ENCODE data around the gene TUBAL3.

TUBAL3 gene

DNA sequence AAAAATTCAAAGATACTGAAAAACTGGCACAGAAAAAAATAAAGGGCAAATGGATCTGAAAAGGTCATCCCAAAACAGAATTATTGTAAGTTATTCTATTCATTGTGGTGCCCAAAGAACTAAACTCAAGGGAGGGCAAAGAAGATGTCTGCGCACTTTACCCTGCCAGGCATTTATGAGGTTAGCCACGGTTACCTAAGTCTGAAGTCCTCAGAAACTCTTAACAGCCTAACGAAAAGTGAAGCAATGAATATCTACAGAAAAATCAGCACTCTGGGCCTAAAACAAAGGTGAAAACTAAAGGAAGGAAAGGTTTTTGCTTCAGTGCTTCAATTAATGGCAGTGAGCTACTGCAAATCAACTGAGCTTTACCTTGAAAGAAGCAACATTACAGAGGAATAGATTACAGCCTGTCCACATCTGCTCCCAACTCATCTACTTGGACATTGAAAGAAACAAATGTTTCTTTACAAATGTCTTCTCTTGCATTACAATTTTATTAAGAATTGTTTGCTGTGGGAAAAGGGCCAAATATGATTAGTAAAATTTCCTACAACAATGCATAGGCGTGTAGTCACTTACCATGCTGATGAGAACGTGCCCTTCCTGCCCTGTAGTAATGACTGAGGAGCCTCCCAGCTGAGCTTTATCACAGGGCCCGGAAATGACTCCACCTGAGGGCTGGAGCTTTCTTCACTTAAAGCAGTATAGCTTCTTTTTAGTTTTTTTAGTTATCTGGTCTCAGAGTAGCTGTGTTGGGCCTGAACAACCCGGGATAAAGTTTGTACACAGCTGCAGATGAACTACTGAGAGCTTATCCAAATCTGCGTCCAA lies at the start of gene TUBAL3:
TUBAL3 (minus strand) TSS at position 621 of the 834 bp plus-strand sequence; CDS start at position 585, 36 bp downstream.
- no peak for DNase-seq

GRCh38 chr10:5453749-5454489 lies 49.3 kb upstream of the TUBAL3 start:
- no peak for DNase-seq

DNA sequence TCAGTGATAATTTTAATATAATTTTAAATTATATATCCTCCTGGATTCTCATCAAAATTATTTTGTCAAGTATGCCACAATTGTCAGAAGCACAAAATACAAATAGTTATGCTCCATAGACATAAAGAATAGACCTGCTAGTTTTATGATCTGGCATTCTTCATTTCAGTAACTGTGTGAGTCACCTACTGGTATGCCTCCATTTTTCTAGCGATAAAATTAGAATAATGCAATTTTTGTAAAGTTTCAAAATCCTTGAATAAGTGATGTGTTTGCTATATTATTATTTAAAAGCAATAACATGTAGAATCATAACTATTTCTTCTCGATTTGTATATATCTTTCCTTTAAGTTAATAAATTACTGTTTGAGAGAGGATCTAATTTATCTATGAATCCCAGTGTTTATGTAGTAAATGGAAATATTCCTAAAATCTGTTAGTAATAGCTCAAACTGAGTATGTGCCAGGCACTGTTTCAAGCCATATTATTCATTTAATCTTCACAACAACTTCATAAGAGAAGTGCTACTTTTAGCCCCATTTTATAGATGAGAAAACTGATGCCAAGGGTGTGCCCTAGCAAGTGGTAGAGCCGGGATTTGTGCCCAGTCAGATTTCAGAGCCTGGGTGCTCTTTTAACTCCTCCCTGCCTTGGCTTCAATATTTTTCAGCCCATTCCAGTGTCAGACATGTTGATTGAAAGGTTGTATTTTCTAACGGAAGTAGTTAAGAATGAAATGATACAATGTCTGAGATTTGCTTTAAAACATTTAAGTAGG lies 46.2 kb upstream of the TUBAL3 start:
- no peak for DNase-seq

DNA sequence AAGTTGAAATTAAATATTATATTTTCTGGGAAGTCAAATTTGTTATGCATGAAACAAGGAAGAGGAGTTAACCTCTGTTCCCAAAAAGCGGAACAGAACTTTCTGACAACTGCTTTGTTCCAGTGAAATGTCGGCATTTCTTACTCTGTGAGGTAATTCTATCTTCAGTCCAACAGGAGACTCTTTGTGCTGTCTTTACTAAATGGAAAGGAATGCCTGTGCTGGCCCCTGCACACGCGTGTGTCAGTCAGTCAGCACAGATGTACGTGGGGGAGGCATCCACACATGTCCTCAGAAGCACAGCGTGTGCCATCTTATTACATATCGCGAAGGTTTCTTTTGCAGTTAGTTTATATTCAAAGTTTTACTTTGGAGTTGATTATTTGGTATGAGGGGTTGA lies 45.2 kb upstream of the TUBAL3 start:
- no peak for DNase-seq

DNA sequence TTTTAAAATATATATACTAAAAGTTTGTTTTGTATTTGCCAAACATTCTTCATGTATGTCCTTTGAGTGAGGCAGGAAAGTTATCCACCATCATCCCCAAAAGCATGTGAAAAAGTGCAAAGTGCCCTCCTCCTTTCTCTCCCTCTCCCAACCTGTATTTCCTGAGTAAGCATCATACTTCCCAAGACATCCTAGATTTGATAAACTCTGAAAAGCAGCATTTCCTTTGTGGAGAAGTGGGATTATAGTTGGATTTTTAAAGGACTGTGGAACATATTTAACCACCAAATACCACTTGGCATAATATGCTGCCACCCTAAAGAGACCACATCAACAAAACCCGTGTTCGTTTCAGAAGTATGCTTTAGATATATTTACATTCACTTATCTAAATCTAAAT lies 44.6 kb upstream of the TUBAL3 start:
- no peak for DNase-seq

- DNase-seq: no peak
These were observed 43.8 kb upstream of the TUBAL3 start for GRCh38 chr10:5448333-5449001.

DNA sequence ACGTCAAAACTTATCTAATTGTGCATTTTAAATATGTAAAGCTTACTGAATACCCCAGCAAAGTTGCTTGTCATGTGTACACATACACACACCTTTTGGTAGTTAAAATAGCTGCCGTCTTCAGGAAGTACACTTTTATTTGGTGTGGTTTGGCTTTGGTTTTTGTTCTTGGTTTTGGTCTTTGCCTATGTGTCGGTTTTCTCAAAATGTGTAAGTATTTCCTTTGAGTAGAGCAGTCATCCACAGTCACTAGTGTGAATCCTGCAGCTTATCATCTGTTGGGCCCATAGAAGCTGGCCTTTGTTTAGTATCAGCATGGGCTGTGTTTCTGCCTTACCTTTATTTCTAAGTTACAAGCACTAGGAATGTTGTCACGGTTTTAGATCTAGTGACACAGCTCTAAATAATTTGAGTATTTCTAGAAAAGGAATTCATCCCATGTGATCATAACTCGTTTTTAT lies 43.0 kb upstream of the TUBAL3 start:
- no peak for DNase-seq

DNA sequence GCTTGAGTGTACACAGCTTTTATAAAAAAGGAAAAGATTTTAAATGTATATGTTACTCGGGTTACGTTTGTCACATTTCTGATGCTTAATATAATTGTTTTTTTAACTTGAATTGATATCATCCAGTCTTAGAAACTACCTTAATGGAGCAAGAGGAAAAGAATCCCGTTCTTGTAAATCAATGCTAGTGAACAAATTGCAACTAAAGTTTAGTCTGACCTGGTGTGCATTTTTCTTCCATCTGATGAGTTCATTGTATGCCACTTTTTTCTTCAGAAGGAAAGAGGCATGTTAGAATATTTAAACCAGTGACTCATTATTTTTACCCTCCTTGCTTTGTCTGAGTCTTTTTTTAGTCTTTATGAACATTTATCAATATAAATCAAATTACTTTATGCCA lies 42.4 kb upstream of the TUBAL3 start:
- DNase-seq: no peak

GRCh38 chr10:5446390-5446926 lies 41.8 kb upstream of the TUBAL3 start:
- DNase-seq: peak; percentile 73

GRCh38 chr10:5445006-5445405 lies 40.4 kb upstream of the TUBAL3 start:
- DNase-seq: no peak

DNA sequence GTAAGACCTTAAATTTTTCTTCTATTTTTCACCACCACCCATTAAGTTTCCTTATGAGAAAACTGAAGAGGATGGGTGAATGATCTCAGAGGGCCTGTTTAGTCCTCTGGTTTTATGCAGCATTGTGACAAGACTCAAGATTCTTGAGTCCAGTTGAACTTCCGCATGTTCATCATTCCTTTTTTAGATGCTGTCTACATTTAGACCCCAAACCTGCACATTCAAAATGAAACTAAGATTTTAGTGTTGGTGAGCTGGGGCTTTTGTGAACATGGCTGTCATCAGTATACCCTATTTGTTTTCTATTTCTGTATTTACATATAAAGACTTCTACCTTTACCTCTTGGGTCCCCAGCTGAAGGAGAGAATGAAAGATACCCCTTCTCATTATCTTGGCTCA lies 38.8 kb upstream of the TUBAL3 start:
- no peak for DNase-seq

GRCh38 chr10:5442990-5443370 lies 38.4 kb upstream of the TUBAL3 start:
- DNase-seq: no peak

GRCh38 chr10:5442065-5442989 lies 37.7 kb upstream of the TUBAL3 start:
- no peak for DNase-seq

- no peak for DNase-seq
These were observed 36.5 kb upstream of the TUBAL3 start for GRCh38 chr10:5441106-5441505.

DNA sequence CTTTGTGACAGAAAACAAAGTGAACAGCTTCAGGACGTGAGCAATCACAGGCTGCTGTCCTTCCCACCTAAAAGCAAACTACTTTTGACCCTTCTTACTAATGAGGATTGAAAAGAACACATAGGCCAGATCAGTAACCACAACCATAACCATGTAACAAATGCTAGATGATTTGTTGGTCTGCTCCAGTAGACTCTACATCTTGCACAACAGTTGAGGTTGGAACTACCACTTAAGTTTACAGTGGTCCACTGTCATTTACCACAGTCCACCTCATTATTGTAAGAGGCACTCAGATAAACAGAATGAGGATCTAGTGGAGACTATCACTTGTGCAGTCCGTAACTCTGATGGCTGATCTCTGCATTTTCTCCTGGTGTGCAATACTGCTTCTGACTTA lies 35.6 kb upstream of the TUBAL3 start:
- no peak for DNase-seq

- no peak for DNase-seq
These were observed 30.7 kb upstream of the TUBAL3 start for GRCh38 chr10:5435328-5435727.

GRCh38 chr10:5434017-5434753 lies 29.6 kb upstream of the TUBAL3 start:
- DNase-seq: no peak

DNA sequence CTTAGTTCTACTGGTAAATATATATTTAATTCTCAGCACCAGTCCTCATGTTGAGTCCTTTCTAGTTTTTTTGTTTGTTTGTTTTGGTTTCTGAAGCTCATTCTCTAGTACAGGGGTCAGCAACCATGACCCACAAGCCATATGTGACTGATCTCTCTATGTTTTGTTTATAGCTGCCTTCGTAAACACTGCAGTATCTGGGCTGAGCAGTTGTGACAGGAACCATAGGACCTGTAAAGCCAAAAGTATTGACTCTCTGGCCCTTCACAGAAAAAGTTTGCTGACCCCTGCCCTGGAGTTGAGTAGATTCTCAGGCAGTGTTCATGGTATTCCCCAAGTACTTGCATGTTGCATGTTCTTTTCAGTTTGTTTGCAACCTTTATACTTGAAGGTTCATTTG lies 28.6 kb upstream of the TUBAL3 start:
- DNase-seq: no peak

GRCh38 chr10:5428133-5428532 lies 23.5 kb upstream of the TUBAL3 start:
- DNase-seq: no peak

DNA sequence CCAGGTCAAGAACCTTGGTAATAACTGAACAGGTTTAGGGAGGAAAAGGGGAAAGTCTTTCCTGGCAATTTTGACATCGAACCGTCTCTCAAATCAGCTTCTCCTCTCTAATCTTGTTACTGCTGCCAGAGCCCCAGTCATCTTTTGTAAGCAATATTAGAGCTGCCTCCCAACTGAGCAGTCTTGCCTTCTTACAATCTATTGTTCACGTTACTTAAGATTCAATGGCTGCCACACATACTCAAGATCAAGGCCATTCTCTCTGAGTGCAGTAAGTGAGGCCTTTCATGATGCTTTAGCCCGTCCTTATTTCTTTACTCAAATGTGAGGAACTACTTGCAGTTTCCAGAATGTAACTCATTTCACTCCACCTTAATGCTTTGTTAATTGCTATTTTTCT lies 20.1 kb upstream of the TUBAL3 start:
- DNase-seq: no peak

GRCh38 chr10:5423771-5424170 lies 19.1 kb upstream of the TUBAL3 start:
- DNase-seq: no peak
